ENCODE results near the gene ATXN2. TPM values are rescaled to one million over a fixed set of nuclear protein-coding genes. Genes with fewer than 3 reads are reported as not detected.

ATXN2 gene
- total and polyA plus RNA-seq, 2 of the 4 experiments (the other 2 are of a cell fraction) = 12.4 to 66.5 TPM

GRCh38 chr12:111429828-111430432 lies 169.2 kb downstream of the ATXN2 start (continued):
- TF ChIP-seq, protein P1, sequence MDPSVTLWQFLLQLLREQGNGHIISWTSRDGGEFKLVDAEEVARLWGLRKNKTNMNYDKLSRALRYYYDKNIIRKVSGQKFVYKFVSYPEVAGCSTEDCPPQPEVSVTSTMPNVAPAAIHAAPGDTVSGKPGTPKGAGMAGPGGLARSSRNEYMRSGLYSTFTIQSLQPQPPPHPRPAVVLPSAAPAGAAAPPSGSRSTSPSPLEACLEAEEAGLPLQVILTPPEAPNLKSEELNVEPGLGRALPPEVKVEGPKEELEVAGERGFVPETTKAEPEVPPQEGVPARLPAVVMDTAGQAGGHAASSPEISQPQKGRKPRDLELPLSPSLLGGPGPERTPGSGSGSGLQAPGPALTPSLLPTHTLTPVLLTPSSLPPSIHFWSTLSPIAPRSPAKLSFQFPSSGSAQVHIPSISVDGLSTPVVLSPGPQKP (IDR thresholded peaks at IDR 0.05; ENCODE audit: borderline replicate concordance, low read depth, low read length) = no peak
- TF ChIP-seq RCOR1 (IDR thresholded peaks at IDR 0.05; ENCODE audit: insufficient replicate concordance, low read length) (no peak), SMC3 (IDR thresholded peaks at IDR 0.05; ENCODE audit: low read depth, low read length) (no peak), MAZ (IDR thresholded peaks at IDR 0.05; ENCODE audit: borderline replicate concordance, low read depth, low read length) (no peak), RFX5 (IDR thresholded peaks at IDR 0.05; ENCODE audit: low read depth, low read length) (no peak), NFE2L2 (IDR thresholded peaks at IDR 0.05; ENCODE audit: low read depth, low read length) (no peak), CHD1 (IDR thresholded peaks at IDR 0.05; ENCODE audit: low read depth, low read length) (no peak), RAD21 (IDR thresholded peaks at IDR 0.05; ENCODE audit: low read length) (no peak)
